GM19035 (cell line): ENCODE results near the gene STX4.
"Not testable (repeated sequence)": the region's sequence is repeated elsewhere in the genome, so short reads cannot be mapped to it uniquely, and the experiment has no call there.

Experiments used
- ATAC-seq: cut with Tn5 transposase; IDR thresholded peaks from one replicate; pipeline ENCODE4 v1.9.1; 2021; ENCODE audit not compliant: unreplicated experiment

The STX4 gene

GRCh38 chr16:31013292-31013691, 20.1 kb upstream of the STX4 start:
- ATAC-seq: not testable (repeated sequence)

GRCh38 chr16:31016018-31016417, 17.3 kb upstream of the STX4 start:
- ATAC-seq: no peak

GRCh38 chr16:31017756-31018155, 15.6 kb upstream of the STX4 start:
- ATAC-seq: not testable (repeated sequence)

- no peak for ATAC-seq
Measured at GRCh38 chr16:31020536-31020935, 12.8 kb upstream of the STX4 start.

GRCh38 chr16:31022544-31023251, 10.7 kb upstream of the STX4 start:
- no peak for ATAC-seq

- ATAC-seq: no peak
Measured at GRCh38 chr16:31023252-31023602, 10.1 kb upstream of the STX4 start.

GRCh38 chr16:31023627-31024226, 9.6 kb upstream of the STX4 start:
- no peak for ATAC-seq

- no peak for ATAC-seq
Measured at GRCh38 chr16:31025339-31025738, 8.0 kb upstream of the STX4 start.

GRCh38 chr16:31029272-31029671, 4.1 kb upstream of the STX4 start:
- no peak for ATAC-seq

- no peak for ATAC-seq
Measured at GRCh38 chr16:31031276-31031675, 2.1 kb upstream of the STX4 start.

- peak; percentile 33 for ATAC-seq
Measured at GRCh38 chr16:31033709-31034492, 543 bp downstream of the STX4 start.

GRCh38 chr16:31036691-31037090, 3.3 kb downstream of the STX4 start:
- no peak for ATAC-seq

GRCh38 chr16:31038993-31039392, 5.6 kb downstream of the STX4 start:
- no peak for ATAC-seq

GRCh38 chr16:31042866-31043265, 9.5 kb downstream of the STX4 start:
- no peak for ATAC-seq

- no peak for ATAC-seq
Measured at GRCh38 chr16:31043352-31043751, 10.0 kb downstream of the STX4 start.

- ATAC-seq: no peak
Measured at GRCh38 chr16:31043898-31044481, 10.6 kb downstream of the STX4 start.

- ATAC-seq: no peak
Measured at GRCh38 chr16:31050280-31051030, 17.1 kb downstream of the STX4 start.

GRCh38 chr16:31052114-31052513, 18.8 kb downstream of the STX4 start:
- ATAC-seq: no peak

GRCh38 chr16:31055613-31056012, 22.3 kb downstream of the STX4 start:
- ATAC-seq: no peak

GRCh38 chr16:31061126-31061812, 27.9 kb downstream of the STX4 start:
- ATAC-seq: no peak
